GM12878 (cell line): ENCODE measurements around the gene CSE1L. TPM values are rescaled to one million over a fixed set of nuclear protein-coding genes. Genes with fewer than 3 reads are reported as not detected.

Experiments
- ATAC-seq: fragments of 200-7000 bp; cut with Tn5 transposase; 3 replicates; pipeline ENCODE4 v1.9.1; 2020; ENCODE audit warnings: mild to moderate bottlenecking, moderate library complexity
- BruUV-seq: library from RNA; stranded (reverse); fragments of 400-500 nt; replicated peaks from 2 replicates; lab custom pipeline; 2021; lab: Mats Ljungman, UMichigan
- CTCF ChIA-PET: fragments of 300-600 bp; sonication (Branson Sonifier 250); formaldehyde crosslinking; extraction: SDS; loops from one replicate; lab custom pipeline; 2021; ENCODE audit warnings: inconsistent platforms; lab: Yijun Ruan, JAX
- POLR2A ChIA-PET: fragments of 350-600 bp; formaldehyde crosslinking; extraction: SDS; loops from one replicate; lab custom pipeline; 2021; ENCODE audit warnings: inconsistent platforms; lab: Charles Lee
- RAD21 ChIA-PET: fragments of 300-600 bp; sonication (Branson Sonifier 250); formaldehyde crosslinking; loops from one replicate; lab custom pipeline; 2023; ENCODE audit warnings: antibody characterized with exemption; ENCODE audit not compliant: unreplicated experiment; lab: Charles Lee
- SMC1A ChIA-PET: fragments of 300-600 bp; sonication (Branson Sonifier 250); formaldehyde crosslinking; loops from one replicate; lab custom pipeline; 2023; ENCODE audit not compliant: unreplicated experiment, uncharacterized antibody; lab: Charles Lee
- DNase-seq: peaks from one replicate; pipeline ENCODE4 v3.0.0-alpha.2; 2011; ENCODE audit warnings: low read depth, low spot score
- FAIRE-seq: peaks from 3 replicates; lab custom pipeline; 2011; peaks lifted over from hg19 to GRCh38; lab: Jason Lieb, UNC
- H2AFZ ChIP-seq: 2 replicates; pipeline ENCODE4 v1.6.0; 2011; ENCODE audit warnings: low read depth, low read length, control low read depth; ENCODE audit not compliant: control insufficient read depth
- H3K27ac ChIP-seq: 2 replicates; pipeline ENCODE4 v1.5.1; 2011; ENCODE audit warnings: control low read depth; ENCODE audit not compliant: control insufficient read depth, insufficient read depth
- H3K27me3 ChIP-seq, 2 experiments: replicated peaks in 1 of 2; 2 replicates each; pipeline versions ENCODE4 v1.6.0 to v1.6.1; 2011; ENCODE audit warnings: low read length in 1 of 2; ENCODE audit not compliant: control insufficient read depth in 2 of 2, insufficient read depth in 2 of 2
- H3K36me3 ChIP-seq, 2 experiments: 2 replicates each; pipeline ENCODE4 v1.5.1; 2011; ENCODE audit warnings: low read length in 1 of 2; ENCODE audit not compliant: control insufficient read depth in 2 of 2, insufficient read depth in 2 of 2
- H3K4me1 ChIP-seq: 2 replicates; pipeline ENCODE4 v1.6.1; 2011; ENCODE audit warnings: mild to moderate bottlenecking, low read length, moderate library complexity, mixed read lengths; ENCODE audit not compliant: control insufficient read depth, insufficient read depth
- H3K4me2 ChIP-seq: 2 replicates; pipeline ENCODE4 v1.6.0; 2011; ENCODE audit warnings: control low read depth; ENCODE audit not compliant: control insufficient read depth, insufficient read depth
- H3K4me3 ChIP-seq: fragments of 200-600 bp; sonication (generic); 2 replicates; pipeline ENCODE4 v1.5.1; 2016
- H3K79me2 ChIP-seq: 2 replicates; pipeline ENCODE4 v1.6.0; 2011; ENCODE audit warnings: low read length; ENCODE audit not compliant: control insufficient read depth, insufficient read depth
- H3K9ac ChIP-seq: 2 replicates; pipeline ENCODE4 v1.8.0; 2011; ENCODE audit warnings: low read length, control low read depth, mixed read lengths; ENCODE audit not compliant: control insufficient read depth, insufficient read depth
- H3K9me3 ChIP-seq: replicated peaks from 3 replicates; pipeline ENCODE4 v1.5.1; 2011; ENCODE audit warnings: mild to moderate bottlenecking, low read length; ENCODE audit not compliant: control insufficient read depth, insufficient read depth
- H4K20me1 ChIP-seq: 2 replicates; pipeline ENCODE4 v1.6.0; 2011; ENCODE audit not compliant: control insufficient read depth, insufficient read depth
- CTCF ChIP-seq, 3 experiments: IDR thresholded peaks in 2 of 3; conservative IDR thresholded peaks in 1 of 3; 2 replicates each; pipeline ENCODE4 v1.5.1; 2011; ENCODE audit warnings: low read depth in 3 of 3, low read length in 3 of 3, mild to moderate bottlenecking in 3 of 3, control low read depth in 2 of 3, moderate library complexity in 2 of 3, inconsistent platforms in 1 of 3, mixed read lengths in 1 of 3; ENCODE audit not compliant: control insufficient read depth in 2 of 3, insufficient read depth in 1 of 3; ENCODE audit errors: extremely low read depth in 1 of 3
- E2F4 ChIP-seq: IDR thresholded peaks from 2 replicates; pipeline ENCODE4 v1.6.1; 2012; ENCODE audit warnings: low read depth, low read length, improper control_type of control experiment
- E4F1 ChIP-seq: fragments of 450-650 bp; IDR thresholded peaks from 2 replicates; pipeline ENCODE4 v1.6.1; 2018; ENCODE audit warnings: borderline replicate concordance, mild to moderate bottlenecking; ENCODE audit not compliant: partially characterized antibody
- ELK1 ChIP-seq: IDR thresholded peaks from 2 replicates; pipeline ENCODE4 v1.6.1; 2012; ENCODE audit warnings: low read depth, low read length, improper control_type of control experiment
- KAT2A ChIP-seq: conservative IDR thresholded peaks from 2 replicates; pipeline ENCODE4 v1.6.1; 2011; ENCODE audit warnings: low read depth, low read length; ENCODE audit not compliant: control insufficient read depth
- NFXL1 ChIP-seq: fragments of 450-650 bp; IDR thresholded peaks from 2 replicates; pipeline ENCODE4 v1.6.1; 2017; ENCODE audit warnings: antibody characterized with exemption, mild to moderate bottlenecking, borderline replicate concordance
- NRF1 ChIP-seq: conservative IDR thresholded peaks from 2 replicates; pipeline ENCODE4 v1.6.1; 2011; ENCODE audit warnings: mild to moderate bottlenecking, low read depth, low read length, improper control_type of control experiment
- PRDM15 ChIP-seq: fragments of 450-650 bp; formaldehyde crosslinking; IDR thresholded peaks from 2 replicates; pipeline ENCODE4 v1.4.0; 2020; ENCODE audit warnings: mild to moderate bottlenecking, moderate library complexity
- RELA ChIP-seq: fragments of 450-650 bp; IDR thresholded peaks from 2 replicates; pipeline ENCODE4 v1.8.0; 2014; ENCODE audit warnings: borderline replicate concordance; ENCODE audit not compliant: partially characterized antibody
- SIX5 ChIP-seq: IDR thresholded peaks from 2 replicates; pipeline ENCODE4 v1.6.1; 2011; ENCODE audit warnings: mild to moderate bottlenecking, low read depth, low read length, moderate library complexity; ENCODE audit not compliant: severe bottlenecking
- SMARCA5 ChIP-seq: fragments of 450-650 bp; IDR thresholded peaks from 2 replicates; pipeline ENCODE4 v1.6.1; 2017; ENCODE audit warnings: mild to moderate bottlenecking
- SRF ChIP-seq, 2 experiments: IDR thresholded peaks; 2 replicates each; pipeline ENCODE4 v1.6.1; 2011; ENCODE audit warnings: low read depth in 2 of 2, low read length in 2 of 2, mild to moderate bottlenecking in 1 of 2, moderate library complexity in 1 of 2
- TAF1 ChIP-seq: IDR thresholded peaks from 2 replicates; pipeline ENCODE4 v1.6.1; 2011; ENCODE audit warnings: mild to moderate bottlenecking, low read depth, low read length, borderline replicate concordance
- WGBS: methylation state at CpG from one replicate; pipeline ENCODE4 v1.1.6; 2016; ENCODE audit warnings: low lambda C conversion rate; ENCODE audit not compliant: insufficient replicate concordance, insufficient coverage; ENCODE audit errors: missing lambda C conversion rate; 5-methylcytosine and 5-hydroxymethylcytosine counted together
- in situ Hi-C: fragments of 300-500 bp; cut with MboI; formaldehyde crosslinking; loops from 9 replicates; pipeline ENCODE4 v1.14.3; 2018; ENCODE audit warnings: mixed read lengths
- intact Hi-C: fragments of 100-400 bp; cut with micrococcal nuclease; formaldehyde crosslinking; loops from one replicate; pipeline ENCODE4 v1.14.2; 2022; ENCODE audit not compliant: unreplicated experiment
- polyA plus RNA-seq, 11 experiments: library from polyadenylated mRNA; depleted of rRNA in 4 of 11; unstranded in 6 of 11; stranded (reverse) in 5 of 11; fragments of >200 nt; fragmentation: Nextera tagmentation in 4 of 11; fragmentation: Illumina TruSeq in 1 of 11; extraction: Ambion mirVana in 4 of 11; extraction: Trizol in 1 of 11; gene quantifications; 1 replicate in 1 of 11; 2 replicates in 10 of 11; pipeline versions ENCODE4 v1.2.1 to v1.2.3, GENCODE V29; 2011 to 2016; ENCODE audit warnings: inconsistent platforms in 2 of 11, missing spikeins in 2 of 11, low read depth in 1 of 11
- total RNA-seq, 4 experiments: library from RNA; depleted of rRNA in 3 of 4; stranded (reverse); fragments of >200 nt in 3 of 4; fragmentation: Illumina TruSeq in 1 of 4; extraction: Trizol in 1 of 4; gene quantifications; 2 replicates each; pipeline versions ENCODE4 v1.2.1 to v1.2.3, GENCODE V29; 2013 to 2021

Gene CSE1L
- total and polyA plus RNA-seq, 10 of the 15 experiments (the other 5 are each of a cell fraction or from before 2014, with no cell fraction given) = 72.4 to 213 (median 117) TPM

GRCh38 chr20:49097159-49097558, 51.0 kb downstream of the CSE1L start:
- 0 out of 2 replicates have a peak, but pooled peaks cover 3% of the 10 kb centered on the region for H4K20me1 ChIP-seq
- ChIA-PET POLR2A (interaction anchor here (0.6 kb wide), 1 partner anchor 47 kb away, joined by 3 read pairs; no protein-coding TSS in a partner anchor), SMC1A (interaction anchor here (1.9 kb wide), 1 partner anchor 24 kb away, joined by 5 read pairs; no protein-coding TSS in a partner anchor), RAD21 (no interaction called here), CTCF (no interaction called here)
- WGBS = 97% methylated on average over 7 of the region's 7 CpGs
- no peaks in the 10 kb centered on the region for H3K9me3 ChIP-seq
- H2AFZ ChIP-seq = no peak overlapping the region
- no peaks in the 10 kb centered on the region for H3K4me1 ChIP-seq
- no peak overlapping the region for H3K4me2 ChIP-seq
- H3K4me3 ChIP-seq = no peak overlapping the region
- H3K27me3 ChIP-seq = no peaks in the 10 kb centered on the region
- H3K9ac ChIP-seq = no peak overlapping the region
- H3K36me3 ChIP-seq = peaks cover 7 to 34% of the 10 kb centered on the region in 2 experiments
- FAIRE-seq = no peak
- no peaks in the 10 kb centered on the region; the same call in none of the 2 replicates for H3K79me2 ChIP-seq
- no peak for ATAC-seq
- intact Hi-C loops = no loop called here
- H3K27ac ChIP-seq = no peak overlapping the region
- BruUV-seq = no TSS peak
- in situ Hi-C loops = no loop called here
- DNase-seq = no peak
- TF ChIP-seq SRF (IDR thresholded peaks at IDR 0.05; ENCODE audit: low read depth in 2 of 2, low read length in 2 of 2) (no peak), ELK1 (no peak), E4F1 (no peak), CTCF (IDR thresholded peaks at IDR 0.05 in 2 of 3, conservative IDR thresholded peaks at IDR 0.05 in 1 of 3; ENCODE audit: control insufficient read depth in 2 of 3, extremely low read depth in 1 of 3, insufficient read depth in 1 of 3, low read depth in 3 of 3, low read length in 3 of 3) (no peak), NRF1 (no peak), SMARCA5 (no peak), E2F4 (no peak), SIX5 (no peak), RELA (no peak), NFXL1 (no peak), PRDM15 (CRISPR knock-in tag) (no peak), TAF1 (no peak), KAT2A (no peak)
